Measurements from ENCODE around the gene NIP7.

DNA sequence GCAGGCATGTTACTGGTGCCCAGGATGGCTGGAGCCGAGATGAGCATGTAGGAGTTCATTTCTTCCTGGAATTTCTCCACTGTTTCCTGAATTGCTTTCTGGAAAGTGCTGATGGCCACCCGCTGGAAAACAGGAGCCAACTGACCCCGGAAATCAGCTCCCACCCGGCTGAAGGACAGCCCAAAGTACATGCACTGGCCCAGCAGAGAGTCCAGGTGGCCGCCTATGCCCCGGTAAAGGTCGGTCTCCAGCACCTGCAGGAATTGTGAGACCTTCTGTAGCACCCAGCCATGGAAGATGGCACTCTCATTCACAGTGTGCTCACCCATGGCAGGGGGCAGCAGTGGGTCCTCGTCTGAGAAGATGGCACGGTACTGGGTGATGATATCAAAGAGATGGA lies 4.9 kb upstream of the NIP7 start:
- TF ChIP-seq, protein P1, sequence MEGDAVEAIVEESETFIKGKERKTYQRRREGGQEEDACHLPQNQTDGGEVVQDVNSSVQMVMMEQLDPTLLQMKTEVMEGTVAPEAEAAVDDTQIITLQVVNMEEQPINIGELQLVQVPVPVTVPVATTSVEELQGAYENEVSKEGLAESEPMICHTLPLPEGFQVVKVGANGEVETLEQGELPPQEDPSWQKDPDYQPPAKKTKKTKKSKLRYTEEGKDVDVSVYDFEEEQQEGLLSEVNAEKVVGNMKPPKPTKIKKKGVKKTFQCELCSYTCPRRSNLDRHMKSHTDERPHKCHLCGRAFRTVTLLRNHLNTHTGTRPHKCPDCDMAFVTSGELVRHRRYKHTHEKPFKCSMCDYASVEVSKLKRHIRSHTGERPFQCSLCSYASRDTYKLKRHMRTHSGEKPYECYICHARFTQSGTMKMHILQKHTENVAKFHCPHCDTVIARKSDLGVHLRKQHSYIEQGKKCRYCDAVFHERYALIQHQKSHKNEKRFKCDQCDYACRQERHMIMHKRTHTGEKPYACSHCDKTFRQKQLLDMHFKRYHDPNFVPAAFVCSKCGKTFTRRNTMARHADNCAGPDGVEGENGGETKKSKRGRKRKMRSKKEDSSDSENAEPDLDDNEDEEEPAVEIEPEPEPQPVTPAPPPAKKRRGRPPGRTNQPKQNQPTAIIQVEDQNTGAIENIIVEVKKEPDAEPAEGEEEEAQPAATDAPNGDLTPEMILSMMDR (IDR thresholded peaks at IDR 0.05; ENCODE audit: low read depth, low read length, poor library complexity, severe bottlenecking): no peak
- TF ChIP-seq EZH2phosphoT487 (IDR thresholded peaks at IDR 0.05; ENCODE audit: borderline replicate concordance, low read length): no peak

Measured in DOHH2 (cell line).